ENCODE results near the gene ATM. TPM values are rescaled to one million over a fixed set of nuclear protein-coding genes. Genes with fewer than 3 reads are reported as not detected.

ATM gene
- total RNA-seq, 4 donors from 2014 or later, result 31.7 to 135 (median 88.5) TPM

DNA sequence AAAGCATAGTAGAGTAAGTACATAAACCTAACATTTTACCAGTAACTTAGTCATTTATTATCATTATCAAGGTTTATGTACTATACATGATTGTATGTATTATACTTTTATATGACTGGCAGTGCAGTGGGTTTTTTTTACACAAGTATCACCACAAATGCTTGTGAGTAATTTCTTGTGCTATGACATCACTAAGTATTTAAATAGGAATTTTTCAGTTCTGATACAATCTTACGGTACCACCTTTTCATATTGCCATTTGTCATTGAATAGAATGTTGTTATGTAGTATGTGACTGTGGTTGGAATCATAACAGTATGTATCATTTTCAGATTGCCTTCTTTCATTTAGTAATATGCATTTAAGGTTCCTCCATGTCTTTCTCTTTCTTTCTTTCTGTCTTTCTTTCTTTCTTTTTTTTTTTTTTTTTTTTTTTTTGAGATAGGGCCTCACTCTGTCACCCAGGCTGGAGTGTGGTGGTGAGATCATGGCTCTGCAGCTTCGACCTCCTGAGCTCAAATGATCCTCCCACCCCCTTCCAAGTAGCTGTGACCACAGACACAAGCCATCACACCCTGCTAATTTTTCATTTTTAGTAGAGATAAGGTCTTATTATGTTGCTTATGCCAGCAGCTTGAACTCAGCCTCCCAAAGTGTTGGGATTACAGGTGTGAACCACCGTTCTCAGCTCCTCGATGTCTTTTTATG lies 18.6 kb downstream of the ATM start:
- no peak overlapping the region for H3K27ac ChIP-seq
- no peaks in the 10 kb centered on the region for H3K27me3 ChIP-seq
- no peak overlapping the region for H3K4me3 ChIP-seq
- in situ Hi-C loops (cut with MboI; ENCODE audit: low pct_ligation_motif_present in 1 of 4, low pct_unique_long_range_greater_than_20kb in 1 of 4, low sequenced_read_pairs in 3 of 4) (no loop called here), intact Hi-C loops (cut with DNase I; ENCODE audit: low total_unique reads) (no loop called here)
- no peak for DNase-seq
- H3K4me1 ChIP-seq, result peaks cover 0 to under 1% (median 0%) of the 10 kb centered on the region in 4 donors
- H3K9me3 ChIP-seq, result no peaks in the 10 kb centered on the region
- WGBS, 2 donors (ENCODE audit: low coverage in 1 of 2), result 85 to 89% methylated on average over 1 to 4 of the region's 4 CpGs
- TF ChIP-seq POLR2A (IDR thresholded peaks at IDR 0.05) (no peak), POLR2AphosphoS5 (IDR thresholded peaks at IDR 0.05) (no peak), EP300 (IDR thresholded peaks at IDR 0.05; ENCODE audit: low read depth) (no peak)
- TF ChIP-seq, protein P1, sequence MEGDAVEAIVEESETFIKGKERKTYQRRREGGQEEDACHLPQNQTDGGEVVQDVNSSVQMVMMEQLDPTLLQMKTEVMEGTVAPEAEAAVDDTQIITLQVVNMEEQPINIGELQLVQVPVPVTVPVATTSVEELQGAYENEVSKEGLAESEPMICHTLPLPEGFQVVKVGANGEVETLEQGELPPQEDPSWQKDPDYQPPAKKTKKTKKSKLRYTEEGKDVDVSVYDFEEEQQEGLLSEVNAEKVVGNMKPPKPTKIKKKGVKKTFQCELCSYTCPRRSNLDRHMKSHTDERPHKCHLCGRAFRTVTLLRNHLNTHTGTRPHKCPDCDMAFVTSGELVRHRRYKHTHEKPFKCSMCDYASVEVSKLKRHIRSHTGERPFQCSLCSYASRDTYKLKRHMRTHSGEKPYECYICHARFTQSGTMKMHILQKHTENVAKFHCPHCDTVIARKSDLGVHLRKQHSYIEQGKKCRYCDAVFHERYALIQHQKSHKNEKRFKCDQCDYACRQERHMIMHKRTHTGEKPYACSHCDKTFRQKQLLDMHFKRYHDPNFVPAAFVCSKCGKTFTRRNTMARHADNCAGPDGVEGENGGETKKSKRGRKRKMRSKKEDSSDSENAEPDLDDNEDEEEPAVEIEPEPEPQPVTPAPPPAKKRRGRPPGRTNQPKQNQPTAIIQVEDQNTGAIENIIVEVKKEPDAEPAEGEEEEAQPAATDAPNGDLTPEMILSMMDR (IDR thresholded peaks at IDR 0.05), result no peak
- H3K36me3 ChIP-seq, result peaks cover 0 to 17% (median 0%) of the 10 kb centered on the region in 4 donors

GRCh38 chr11:108242422-108242821 lies 19.6 kb downstream of the ATM start:
- no peaks in the 10 kb centered on the region for H3K27me3 ChIP-seq
- TF ChIP-seq, protein P1 (IDR thresholded peaks at IDR 0.05), result no peak
- in situ Hi-C loops (cut with MboI; ENCODE audit: low pct_ligation_motif_present in 1 of 4, low pct_unique_long_range_greater_than_20kb in 1 of 4, low sequenced_read_pairs in 3 of 4), result no loop called here
- no peak overlapping the region for H3K4me3 ChIP-seq
- H3K27ac ChIP-seq, result no peak overlapping the region
- no peaks in the 10 kb centered on the region for H3K9me3 ChIP-seq
- intact Hi-C loops (cut with DNase I; ENCODE audit: low total_unique reads), result no loop called here
- 89 to 100% methylated on average over 1 to 2 of the region's 2 CpGs for WGBS, 2 donors (ENCODE audit: low coverage in 1 of 2)
- no peaks in the 10 kb centered on the region for H3K4me1 ChIP-seq
- DNase-seq, result no peak
- peaks cover 0 to 17% (median 0%) of the 10 kb centered on the region in 4 donors for H3K36me3 ChIP-seq

GRCh38 chr11:108246308-108246707 lies 23.4 kb downstream of the ATM start:
- H3K4me1 ChIP-seq, result no peaks in the 10 kb centered on the region
- no peak for DNase-seq
- H3K9me3 ChIP-seq, result no peaks in the 10 kb centered on the region
- in situ Hi-C loops (cut with MboI; ENCODE audit: low pct_ligation_motif_present in 1 of 4, low pct_unique_long_range_greater_than_20kb in 1 of 4, low sequenced_read_pairs in 3 of 4) (no loop called here), intact Hi-C loops (cut with DNase I; ENCODE audit: low total_unique reads) (no loop called here)
- no peak overlapping the region for H3K4me3 ChIP-seq
- peaks cover 0 to 21% (median 1%) of the 10 kb centered on the region in 4 donors for H3K36me3 ChIP-seq
- H3K27me3 ChIP-seq, result no peaks in the 10 kb centered on the region
- WGBS, 2 donors (ENCODE audit: low coverage in 1 of 2), result 78 to 89% methylated on average over 3 of the region's 3 CpGs
- no peak for TF ChIP-seq POLR2A (IDR thresholded peaks at IDR 0.05)
- TF ChIP-seq, protein P1 (IDR thresholded peaks at IDR 0.05), result no peak
- TF ChIP-seq POLR2AphosphoS5 (IDR thresholded peaks at IDR 0.05), result no peak
- TF ChIP-seq EP300 (IDR thresholded peaks at IDR 0.05; ENCODE audit: low read depth), result no peak
- no peak overlapping the region for H3K27ac ChIP-seq

GRCh38 chr11:108246885-108247284 lies 24.0 kb downstream of the ATM start:
- H3K36me3 ChIP-seq, result peaks cover 0 to 26% (median 1%) of the 10 kb centered on the region in 4 donors
- H3K4me1 ChIP-seq, result no peaks in the 10 kb centered on the region
- TF ChIP-seq, protein P1 (IDR thresholded peaks at IDR 0.05), result no peak
- TF ChIP-seq POLR2A (IDR thresholded peaks at IDR 0.05) (no peak), EP300 (IDR thresholded peaks at IDR 0.05; ENCODE audit: low read depth) (no peak), POLR2AphosphoS5 (IDR thresholded peaks at IDR 0.05) (no peak)
- in situ Hi-C loops (cut with MboI; ENCODE audit: low pct_ligation_motif_present in 1 of 4, low pct_unique_long_range_greater_than_20kb in 1 of 4, low sequenced_read_pairs in 3 of 4), result no loop called here
- 83 to 91% methylated on average over 2 of the region's 2 CpGs for WGBS, 2 donors (ENCODE audit: low coverage in 1 of 2)
- H3K27ac ChIP-seq, result no peak overlapping the region
- no peak overlapping the region for H3K4me3 ChIP-seq
- no peaks in the 10 kb centered on the region for H3K27me3 ChIP-seq
- no peak for DNase-seq
- no peaks in the 10 kb centered on the region for H3K9me3 ChIP-seq
- intact Hi-C loops (cut with DNase I; ENCODE audit: low total_unique reads), result no loop called here
